HG03558 (cell line): ENCODE results near the gene SLC25A42.

Experiments used
- ATAC-seq: cut with Tn5 transposase; IDR thresholded peaks from one replicate; pipeline ENCODE4 v1.9.1; 2021; ENCODE audit warnings: moderate number of reproducible peaks; ENCODE audit not compliant: unreplicated experiment; ENCODE audit errors: extremely low read depth

Gene SLC25A42

GRCh38 chr19:19050104-19050503 lies 13.7 kb upstream of the SLC25A42 start:
- no peak for ATAC-seq

GRCh38 chr19:19050731-19051130 lies 13.1 kb upstream of the SLC25A42 start:
- no peak for ATAC-seq

DNA sequence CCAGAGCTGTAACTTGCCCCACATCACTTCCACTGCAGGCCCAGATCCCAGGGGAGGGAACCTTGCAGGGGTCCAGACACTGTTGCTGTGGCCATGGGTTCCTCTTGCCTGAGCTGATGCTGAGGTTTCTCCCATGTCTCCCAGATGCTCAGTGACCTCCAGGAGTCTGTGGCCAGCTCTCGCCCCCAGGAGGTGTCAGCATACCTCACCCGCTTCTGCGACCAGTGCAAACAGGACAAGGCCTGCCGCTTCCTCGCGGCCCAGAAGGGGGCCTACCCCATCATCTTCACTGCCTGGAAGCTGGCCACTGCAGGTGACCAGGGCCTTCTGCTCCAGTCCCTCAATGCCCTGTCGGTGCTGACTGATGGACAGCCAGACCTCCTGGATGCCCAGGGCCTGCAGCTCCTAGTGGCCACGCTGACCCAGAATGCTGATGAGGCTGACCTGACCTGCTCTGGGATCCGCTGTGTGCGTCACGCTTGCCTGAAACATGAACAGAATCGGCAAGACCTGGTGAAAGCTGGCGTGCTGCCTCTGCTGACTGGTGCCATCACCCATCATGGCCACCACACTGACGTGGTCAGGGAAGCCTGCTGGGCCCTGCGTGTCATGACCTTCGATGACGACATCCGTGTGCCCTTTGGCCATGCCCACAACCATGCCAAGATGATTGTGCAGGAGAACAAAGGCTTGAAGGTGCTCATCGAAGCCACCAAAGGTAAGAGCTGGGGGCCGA lies 12.1 kb upstream of the SLC25A42 start:
- no peak for ATAC-seq

DNA sequence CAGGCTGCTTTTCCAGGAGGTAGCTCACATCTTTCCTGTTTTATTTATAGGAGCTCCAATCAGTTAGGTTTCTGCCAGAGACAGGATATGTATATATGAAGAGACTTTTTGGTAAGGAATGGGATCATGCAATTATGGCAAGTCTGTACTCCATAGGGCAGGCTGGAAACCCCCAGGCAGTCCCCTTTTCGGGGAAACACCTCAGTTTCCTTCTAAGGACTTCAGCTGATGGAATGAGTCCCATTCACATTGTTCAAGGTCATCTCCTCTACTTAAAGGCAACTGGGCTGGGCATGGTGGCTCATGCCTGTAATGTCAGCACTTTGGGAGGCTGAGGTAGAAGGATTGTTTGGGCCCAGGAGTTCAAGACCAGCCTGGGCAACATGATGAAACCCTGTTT lies 10.9 kb upstream of the SLC25A42 start:
- ATAC-seq = no peak

GRCh38 chr19:19053508-19054314 lies 10.1 kb upstream of the SLC25A42 start:
- ATAC-seq = no peak

- ATAC-seq = no peak
Observed at GRCh38 chr19:19054315-19054938, 9.4 kb upstream of the SLC25A42 start.

DNA sequence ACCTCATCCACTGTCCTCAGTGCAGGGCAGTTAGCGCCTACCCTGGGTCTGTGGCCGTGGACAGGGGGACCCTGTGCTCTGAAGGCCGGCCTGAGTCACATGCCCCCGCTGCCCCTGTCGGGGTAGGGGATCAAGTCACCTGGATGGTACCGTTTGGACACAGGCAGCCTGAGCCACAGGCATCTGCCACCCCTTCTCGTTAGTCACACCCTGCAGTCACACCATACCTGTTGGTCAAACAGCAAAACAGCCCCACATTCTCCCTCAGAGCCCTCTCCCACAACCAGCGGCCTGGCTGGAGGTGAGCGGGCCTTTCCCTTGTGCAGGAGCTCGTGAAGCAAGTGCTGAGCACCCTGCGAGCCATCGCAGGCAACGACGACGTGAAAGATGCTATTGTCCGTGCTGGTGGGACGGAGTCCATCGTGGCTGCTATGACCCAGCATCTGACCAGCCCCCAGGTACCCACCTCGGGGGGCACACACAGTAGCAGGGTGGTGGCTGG lies 8.8 kb upstream of the SLC25A42 start:
- no peak for ATAC-seq

DNA sequence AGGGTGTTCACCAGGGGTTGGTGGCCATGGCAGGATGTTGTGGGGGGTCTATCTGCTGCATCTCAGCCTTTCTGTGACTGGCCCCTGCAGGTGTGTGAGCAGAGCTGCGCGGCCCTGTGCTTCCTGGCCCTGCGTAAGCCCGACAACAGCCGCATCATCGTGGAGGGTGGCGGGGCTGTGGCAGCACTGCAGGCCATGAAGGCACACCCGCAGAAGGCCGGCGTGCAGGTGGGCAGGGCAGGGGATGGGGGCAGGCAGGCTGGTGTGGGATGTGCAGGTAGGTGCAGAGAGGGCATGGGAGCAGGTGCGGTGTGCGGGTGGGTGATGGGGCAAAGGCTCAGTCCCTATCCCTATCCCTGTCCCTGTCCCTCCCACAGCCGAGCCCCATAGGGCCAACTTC lies 8.1 kb upstream of the SLC25A42 start:
- no peak for ATAC-seq

- no peak for ATAC-seq
Observed at GRCh38 chr19:19056636-19057275, 7.0 kb upstream of the SLC25A42 start.

GRCh38 chr19:19057317-19057716 lies 6.5 kb upstream of the SLC25A42 start:
- ATAC-seq = no peak

DNA sequence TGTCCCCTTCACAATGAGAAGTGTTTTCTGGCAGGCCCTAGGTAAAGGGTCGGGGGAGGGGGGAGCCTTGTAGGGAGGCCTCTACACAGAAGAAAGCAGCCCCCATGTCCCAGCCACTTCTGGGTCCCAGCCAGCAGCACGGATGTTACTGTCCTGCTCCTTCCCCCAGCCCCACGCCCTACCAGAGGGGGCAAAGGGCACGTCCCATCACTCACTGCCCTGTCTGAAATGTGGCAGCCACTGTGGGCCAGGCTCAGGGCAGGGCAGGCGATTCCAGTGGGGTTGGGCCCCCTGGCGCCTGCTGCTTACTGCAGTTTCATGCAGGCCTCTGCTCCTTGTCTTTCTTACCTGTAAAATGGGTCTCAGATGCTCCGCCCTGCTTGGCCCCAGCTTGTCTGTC lies 6.1 kb upstream of the SLC25A42 start:
- no peak for ATAC-seq

DNA sequence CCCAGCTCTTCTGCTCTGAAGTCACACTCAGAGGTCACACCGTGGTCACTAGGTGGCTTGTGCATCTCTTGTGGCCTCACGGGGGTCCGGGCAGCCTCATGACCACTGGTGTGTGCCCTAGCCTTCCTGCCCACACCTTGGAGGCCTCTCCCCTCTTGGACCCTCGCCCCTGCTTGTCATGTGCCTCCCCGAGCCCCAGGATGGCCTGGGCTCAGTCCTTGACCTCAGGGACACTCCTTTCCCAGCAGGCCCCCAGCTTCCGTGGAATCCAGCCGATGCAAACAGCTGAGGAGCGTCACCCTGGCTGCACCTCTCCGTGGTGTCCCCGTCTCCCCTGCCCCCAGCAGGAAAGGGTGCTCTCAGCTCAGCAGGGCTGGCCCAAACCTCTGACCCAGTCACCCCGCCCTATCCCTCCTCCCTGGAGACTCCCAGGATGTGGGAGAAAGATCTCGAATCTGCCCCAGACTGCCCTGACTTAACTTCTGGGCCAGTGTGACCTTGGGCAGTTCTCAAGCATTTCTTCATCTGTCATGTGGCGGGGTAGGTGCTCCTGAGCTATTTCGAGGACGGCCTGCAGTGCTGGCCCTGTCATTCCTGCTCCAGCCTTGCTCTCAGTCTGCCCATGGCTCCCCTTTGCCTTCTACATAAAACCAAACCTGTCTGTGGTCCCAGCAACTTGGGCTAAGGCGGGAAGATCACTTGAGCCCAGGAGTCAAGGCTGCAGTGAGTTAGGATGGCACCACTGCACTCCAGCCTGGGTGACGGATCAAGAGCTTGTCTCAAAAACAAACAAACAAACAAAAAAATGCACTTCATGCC lies 4.6 kb upstream of the SLC25A42 start:
- ATAC-seq = no peak

- ATAC-seq = no peak
Observed at GRCh38 chr19:19059837-19060611, 3.8 kb upstream of the SLC25A42 start.

- no peak for ATAC-seq
Observed at GRCh38 chr19:19061506-19061905, 2.3 kb upstream of the SLC25A42 start.

GRCh38 chr19:19062454-19063182 lies 1.2 kb upstream of the SLC25A42 start:
- ATAC-seq = no peak

DNA sequence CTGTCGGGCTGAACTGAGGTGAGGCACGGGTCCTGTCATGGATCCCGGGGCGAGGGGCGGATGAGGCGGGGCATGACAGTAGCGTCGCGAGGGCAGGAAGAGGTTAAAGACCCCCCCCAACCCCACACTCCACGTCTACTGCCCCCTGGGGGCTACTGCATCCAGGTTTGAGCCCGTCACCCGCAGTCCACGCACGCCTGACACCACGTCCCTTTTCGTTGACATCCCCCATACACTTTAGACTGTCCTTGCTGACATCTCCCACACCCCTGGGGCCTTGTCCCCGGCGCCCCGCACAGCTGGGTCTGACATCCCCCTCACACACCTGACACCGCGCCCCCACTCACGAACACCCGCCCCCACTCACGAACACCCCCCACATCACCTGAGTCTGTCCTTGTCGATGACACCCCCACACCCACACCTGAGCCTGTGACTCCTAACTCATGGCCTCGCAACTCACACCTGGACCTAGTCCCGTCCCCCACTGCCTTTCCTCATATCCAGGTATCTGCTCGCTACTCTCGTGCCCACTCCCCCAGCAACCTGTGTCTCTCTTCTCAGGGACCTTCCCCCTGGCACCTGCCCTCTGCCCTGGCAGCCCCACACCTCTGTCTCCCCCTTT lies 416 bp downstream of the SLC25A42 start:
- ATAC-seq = no peak

DNA sequence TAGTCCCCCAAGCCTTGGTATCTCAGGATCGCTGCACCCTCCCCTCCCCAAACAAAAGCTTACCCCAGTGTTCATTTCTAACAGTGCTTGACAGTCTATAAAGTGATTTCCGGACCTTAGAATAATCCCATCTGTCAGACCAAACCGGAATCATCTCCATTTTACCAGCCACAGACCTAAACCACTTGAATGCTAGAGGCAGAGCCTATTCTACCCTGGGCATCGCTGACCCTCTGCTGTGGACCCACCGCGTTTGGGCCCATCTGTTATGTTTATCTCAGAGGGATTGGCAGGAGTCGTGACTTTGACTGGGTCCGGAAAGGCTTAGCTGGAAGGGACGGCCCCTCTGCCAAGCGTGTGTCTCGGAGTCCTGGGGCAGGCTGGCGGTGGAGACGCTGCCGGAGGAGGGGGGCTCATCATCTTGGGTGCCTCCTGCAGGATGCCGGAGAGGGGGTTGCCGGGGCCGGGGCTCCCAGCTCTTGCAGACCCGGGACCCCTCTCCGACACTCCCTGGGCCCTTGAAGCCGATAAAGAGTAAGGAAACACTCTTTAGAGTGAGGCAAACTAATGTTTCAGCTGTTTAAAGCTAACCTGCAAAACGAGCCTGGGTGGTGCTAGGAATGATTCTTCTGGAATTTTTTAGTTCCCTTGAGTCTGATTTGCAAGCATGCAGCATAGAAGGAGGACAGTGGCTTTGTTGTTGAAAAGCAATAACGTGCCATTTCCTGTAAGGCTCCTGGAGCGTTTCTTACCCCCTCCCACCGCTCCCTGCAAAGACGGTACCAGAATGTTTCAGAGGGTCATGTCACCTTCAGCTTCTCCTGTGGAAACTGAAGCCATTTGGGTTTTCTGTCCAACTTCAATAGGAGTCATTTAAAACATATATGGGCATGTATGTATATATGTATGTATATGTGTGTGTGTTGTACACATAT lies 1.3 kb downstream of the SLC25A42 start:
- ATAC-seq = no peak
